Endothelial cell of umbilical vein (primary cell): Measurements from ENCODE around the gene OR10A3. TPM values are rescaled to one million over a fixed set of nuclear protein-coding genes. Genes with fewer than 3 reads are reported as not detected.

Experiments used
- BruUV-seq: library from RNA; stranded (reverse); fragments of 400-500 nt; replicated peaks from 2 replicates; lab custom pipeline; 2021; lab: Mats Ljungman, UMichigan
- CTCF ChIA-PET: fragments of 300-600, 350-600 bp; sonication (Branson Sonifier 250); formaldehyde crosslinking; loops from one replicate; lab custom pipeline; 2021; ENCODE audit warnings: antibody characterized with exemption, inconsistent platforms; lab: Charles Lee
- POLR2A ChIA-PET: fragments of 300-600, 350-600 bp; sonication (Branson Sonifier 250); formaldehyde crosslinking; loops from one replicate; lab custom pipeline; 2021; ENCODE audit warnings: antibody characterized with exemption, inconsistent platforms; lab: Charles Lee
- DNase-seq: peaks from one replicate; pipeline ENCODE4 v3.0.0-alpha.2; 2011; ENCODE audit warnings: low read depth, low spot score
- FAIRE-seq: peaks from 2 replicates; lab custom pipeline; 2011; peaks lifted over from hg19 to GRCh38; lab: Jason Lieb, UNC
- H2AFZ ChIP-seq: 2 replicates; pipeline ENCODE4 v1.6.0; 2012; ENCODE audit warnings: low read depth, low read length, control low read depth, inconsistent platforms
- H3K27ac ChIP-seq: 2 replicates; pipeline ENCODE4 v1.5.1; 2011; ENCODE audit warnings: low read depth, mild to moderate bottlenecking, control low read depth, low read length, moderate library complexity; ENCODE audit not compliant: insufficient read depth
- H3K27me3 ChIP-seq, 2 experiments: 2 replicates each; pipeline versions ENCODE4 v1.6.0 to v1.6.1; 2011; ENCODE audit warnings: low read length in 2 of 2, mixed read lengths in 1 of 2; ENCODE audit not compliant: control insufficient read depth in 2 of 2, insufficient read depth in 2 of 2
- H3K36me3 ChIP-seq, 2 experiments: 2 replicates in 1 of 2; 3 replicates in 1 of 2; pipeline ENCODE4 v1.5.1; 2011; ENCODE audit warnings: low read length in 2 of 2, mild to moderate bottlenecking in 1 of 2, moderate library complexity in 1 of 2; ENCODE audit not compliant: control insufficient read depth in 2 of 2, insufficient read depth in 2 of 2; ENCODE audit errors: extremely low read depth in 1 of 2
- H3K4me1 ChIP-seq: 3 replicates; pipeline ENCODE4 v1.5.1; 2011; ENCODE audit warnings: mild to moderate bottlenecking, low read length; ENCODE audit not compliant: control insufficient read depth, insufficient read depth; ENCODE audit errors: extremely low read depth
- H3K4me2 ChIP-seq: 2 replicates; pipeline ENCODE4 v1.6.1; 2011; ENCODE audit warnings: low read length, control low read depth, mixed read lengths; ENCODE audit not compliant: insufficient read depth
- H3K4me3 ChIP-seq, 3 experiments: fragments of 200-600 bp in 1 of 3; sonication (generic), shearing (Covaris generic) in 1 of 3; replicated peaks in 1 of 3; 2 replicates each; pipeline ENCODE4 v1.5.1; 2011 to 2016; ENCODE audit warnings: control low read depth in 3 of 3, low read length in 3 of 3, mild to moderate bottlenecking in 2 of 3, inconsistent platforms in 1 of 3, low read depth in 1 of 3, moderate library complexity in 1 of 3; ENCODE audit not compliant: insufficient read depth in 1 of 3
- H3K79me2 ChIP-seq: 2 replicates; pipeline ENCODE4 v1.6.0; 2012; ENCODE audit warnings: low read length, inconsistent platforms; ENCODE audit not compliant: control insufficient read depth, insufficient read depth
- H3K9ac ChIP-seq: replicated peaks from 2 replicates; pipeline ENCODE3; 2011; ENCODE audit warnings: low read length, control low read depth; ENCODE audit not compliant: insufficient read depth; ENCODE audit errors: extremely low read depth
- H3K9me1 ChIP-seq: replicated peaks from 3 replicates; pipeline ENCODE4 v1.6.0; 2011; ENCODE audit warnings: mild to moderate bottlenecking, low read length; ENCODE audit not compliant: control insufficient read depth, insufficient read depth; ENCODE audit errors: extremely low read depth
- H3K9me3 ChIP-seq: replicated peaks from 2 replicates; pipeline ENCODE4 v1.5.1; 2012; ENCODE audit warnings: low read length, inconsistent platforms; ENCODE audit not compliant: control insufficient read depth, insufficient read depth
- H4K20me1 ChIP-seq: replicated peaks from 2 replicates; pipeline ENCODE3; 2011; ENCODE audit warnings: mild to moderate bottlenecking, low read length; ENCODE audit not compliant: control insufficient read depth, insufficient read depth; ENCODE audit errors: extremely low read depth
- EZH2 ChIP-seq: IDR thresholded peaks from 2 replicates; pipeline ENCODE4 v1.6.1; 2012; ENCODE audit warnings: borderline replicate concordance, low read depth, mild to moderate bottlenecking, moderate library complexity, low read length, inconsistent platforms; ENCODE audit not compliant: severe bottlenecking
- FOS ChIP-seq: IDR thresholded peaks from 2 replicates; pipeline ENCODE4 v1.6.1; 2011; ENCODE audit warnings: mild to moderate bottlenecking, low read length, moderate library complexity, borderline replicate concordance; ENCODE audit not compliant: insufficient read depth
- GATA2 ChIP-seq: IDR thresholded peaks from 2 replicates; pipeline ENCODE4 v1.7.0; 2011; ENCODE audit warnings: low read depth, mild to moderate bottlenecking, moderate library complexity, mixed read lengths, low read length; ENCODE audit not compliant: insufficient read length, insufficient read depth
- JUN ChIP-seq: IDR thresholded peaks from 2 replicates; pipeline ENCODE4 v1.6.1; 2011; ENCODE audit warnings: borderline replicate concordance, low read depth; ENCODE audit not compliant: insufficient read length, insufficient read depth
- MAX ChIP-seq: IDR thresholded peaks from 2 replicates; pipeline ENCODE4 v1.6.1; 2011; ENCODE audit not compliant: insufficient read depth, insufficient read length
- MYC ChIP-seq: IDR thresholded peaks from one replicate; pipeline ENCODE4 v1.6.1; 2011; ENCODE audit warnings: mild to moderate bottlenecking, low read depth, low read length
- POLR2A ChIP-seq: IDR thresholded peaks from 2 replicates; pipeline ENCODE4 v1.6.1; 2012; ENCODE audit warnings: low read depth, mild to moderate bottlenecking, control low read depth, low read length
- POLR2AphosphoS5 ChIP-seq: IDR thresholded peaks from 2 replicates; pipeline ENCODE4 v1.6.1; 2012; ENCODE audit warnings: low read depth, mild to moderate bottlenecking, control low read depth, low read length, moderate library complexity; ENCODE audit not compliant: insufficient read depth
- dilution Hi-C: fragments of 300-500 bp; cut with MboI; formaldehyde crosslinking; loops from one replicate; pipeline ENCODE4 v1.15.0; 2019; ENCODE audit warnings: low sequenced_read_pairs; ENCODE audit not compliant: extremely low pct_ligation_motif_present
- intact Hi-C: fragments of 100-400 bp; cut with micrococcal nuclease; formaldehyde crosslinking; loops from one replicate; pipeline ENCODE4 v1.10.0; 2022
- polyA plus RNA-seq, 4 experiments: library from polyadenylated mRNA; depleted of rRNA in 3 of 4; stranded (reverse) in 3 of 4; unstranded in 1 of 4; fragments of >200 nt; gene quantifications; 2 replicates each; pipeline versions ENCODE4 v1.2.1 to v1.2.3, GENCODE V29; 2011 to 2012; ENCODE audit warnings: missing spikeins in 1 of 4
- total RNA-seq: library from RNA; stranded (reverse); gene quantifications from 2 replicates; pipeline ENCODE4 v1.2.3, GENCODE V29; 2021
- TF ChIP-seq, protein P1 (sequence below), 2 donors: IDR thresholded peaks; 1 replicate in 1 of 2; 2 replicates in 1 of 2; pipeline ENCODE4 v1.5.1; 2011; ENCODE audit warnings: low read length in 2 of 2, mild to moderate bottlenecking in 2 of 2, moderate library complexity in 2 of 2, control low read depth in 1 of 2, inconsistent platforms in 1 of 2, low read depth in 1 of 2; ENCODE audit not compliant: insufficient read depth in 1 of 2; ENCODE audit errors: extremely low read depth in 1 of 2

OR10A3 gene
- total and polyA plus RNA-seq, 2 donors (not counting 3 experiments of a cell fraction or from before 2014, with no cell fraction given): not detected

DNA sequence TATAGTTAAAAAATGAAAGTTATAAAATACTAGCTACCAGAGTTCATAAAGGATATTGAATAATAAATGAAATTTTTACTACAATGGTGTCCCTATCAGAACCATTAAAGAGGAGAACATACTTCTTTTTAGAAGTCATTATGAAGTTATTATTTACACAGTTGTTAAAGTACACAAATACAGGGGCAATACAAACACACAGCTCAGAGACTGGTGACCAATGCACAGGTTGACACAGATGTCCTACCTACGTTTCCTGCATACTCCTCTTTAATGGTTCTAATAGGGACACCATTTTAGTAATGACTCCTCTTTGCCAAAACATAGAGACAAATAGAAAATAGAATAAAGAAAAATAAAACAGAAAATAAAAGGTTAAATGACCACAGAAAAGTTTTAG lies 13.7 kb upstream of the OR10A3 start:
- POLR2A ChIA-PET: no interaction called here
- intact Hi-C loops: no loop called here
- dilution Hi-C loops: no loop called here

More for the DNA sequence above, 13.7 kb upstream of the OR10A3 start:
- CTCF ChIA-PET: no interaction called here
- FAIRE-seq (no peak), DNase-seq (no peak)
- H3K27me3 ChIP-seq: peaks cover 0 to 8% of the 10 kb centered on the region in 2 experiments
- no peak overlapping the region for H3K4me2 ChIP-seq
- no peak overlapping the region for H2AFZ ChIP-seq
- no peaks in the 10 kb centered on the region for H3K4me1 ChIP-seq
- H3K9me3 ChIP-seq: no peaks in the 10 kb centered on the region
- no peaks in the 10 kb centered on the region for H3K79me2 ChIP-seq
- H3K27ac ChIP-seq: no peak overlapping the region
- H3K36me3 ChIP-seq: no peaks in the 10 kb centered on the region
- no TSS peak for BruUV-seq
- H3K9ac ChIP-seq: no peak overlapping the region
- no peaks in the 10 kb centered on the region for H4K20me1 ChIP-seq
- H3K4me3 ChIP-seq: no peak overlapping the region
- TF ChIP-seq MAX (no peak), FOS (no peak), EZH2 (no peak), POLR2A (no peak), POLR2AphosphoS5 (no peak), GATA2 (no peak), JUN (no peak), MYC (no peak)
- TF ChIP-seq, protein P1, sequence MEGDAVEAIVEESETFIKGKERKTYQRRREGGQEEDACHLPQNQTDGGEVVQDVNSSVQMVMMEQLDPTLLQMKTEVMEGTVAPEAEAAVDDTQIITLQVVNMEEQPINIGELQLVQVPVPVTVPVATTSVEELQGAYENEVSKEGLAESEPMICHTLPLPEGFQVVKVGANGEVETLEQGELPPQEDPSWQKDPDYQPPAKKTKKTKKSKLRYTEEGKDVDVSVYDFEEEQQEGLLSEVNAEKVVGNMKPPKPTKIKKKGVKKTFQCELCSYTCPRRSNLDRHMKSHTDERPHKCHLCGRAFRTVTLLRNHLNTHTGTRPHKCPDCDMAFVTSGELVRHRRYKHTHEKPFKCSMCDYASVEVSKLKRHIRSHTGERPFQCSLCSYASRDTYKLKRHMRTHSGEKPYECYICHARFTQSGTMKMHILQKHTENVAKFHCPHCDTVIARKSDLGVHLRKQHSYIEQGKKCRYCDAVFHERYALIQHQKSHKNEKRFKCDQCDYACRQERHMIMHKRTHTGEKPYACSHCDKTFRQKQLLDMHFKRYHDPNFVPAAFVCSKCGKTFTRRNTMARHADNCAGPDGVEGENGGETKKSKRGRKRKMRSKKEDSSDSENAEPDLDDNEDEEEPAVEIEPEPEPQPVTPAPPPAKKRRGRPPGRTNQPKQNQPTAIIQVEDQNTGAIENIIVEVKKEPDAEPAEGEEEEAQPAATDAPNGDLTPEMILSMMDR (IDR thresholded peaks at IDR 0.05; ENCODE audit: extremely low read depth in 1 of 2, insufficient read depth in 1 of 2, low read depth in 1 of 2, low read length in 2 of 2): no peak
- no peaks in the 10 kb centered on the region for H3K9me1 ChIP-seq
